Right lung (tissue), 5 donors: ENCODE results near the gene CTRL. TPM values are rescaled to one million over a fixed set of nuclear protein-coding genes. Genes with fewer than 3 reads are reported as not detected.

Source experiments
- DNase-seq, 2 donors: peaks; one replicate each; pipeline ENCODE4 v3.0.0-alpha.2; 2013
- polyA plus RNA-seq, 5 donors: library from polyadenylated mRNA; unstranded; fragments of 120-200 nt; gene quantifications; one replicate each; pipeline versions ENCODE4 v1.2.1 to v1.2.3, GENCODE V29; 2013; ENCODE audit warnings: inconsistent platforms in 1 of 5, low replicate concordance in 1 of 5; ENCODE audit not compliant: insufficient read length in 5 of 5, insufficient read depth in 1 of 5

Gene CTRL
- polyA plus RNA-seq, 5 donors = 2.9 to 7.5 (median 3.8) TPM

- peak; percentile 93 to 94 for DNase-seq
Observed at GRCh38 chr16:67892899-67893742, 38.5 kb downstream of the CTRL start, which contains the start of gene PSKH1. TSS of gene PSKH1 (plus strand) at chr16:67893254. CDS start at chr16:67908750, 15,496 bp downstream.

GRCh38 chr16:67892375-67892774 is 39.3 kb downstream of the CTRL start:
- DNase-seq = no peak

GRCh38 chr16:67888331-67888730 is 43.3 kb downstream of the CTRL start:
- no peak for DNase-seq

GRCh38 chr16:67886387-67886786 is 45.3 kb downstream of the CTRL start:
- DNase-seq = peak; percentile 46 to 63

GRCh38 chr16:67885976-67886375 is 45.7 kb downstream of the CTRL start:
- no peak for DNase-seq

DNA sequence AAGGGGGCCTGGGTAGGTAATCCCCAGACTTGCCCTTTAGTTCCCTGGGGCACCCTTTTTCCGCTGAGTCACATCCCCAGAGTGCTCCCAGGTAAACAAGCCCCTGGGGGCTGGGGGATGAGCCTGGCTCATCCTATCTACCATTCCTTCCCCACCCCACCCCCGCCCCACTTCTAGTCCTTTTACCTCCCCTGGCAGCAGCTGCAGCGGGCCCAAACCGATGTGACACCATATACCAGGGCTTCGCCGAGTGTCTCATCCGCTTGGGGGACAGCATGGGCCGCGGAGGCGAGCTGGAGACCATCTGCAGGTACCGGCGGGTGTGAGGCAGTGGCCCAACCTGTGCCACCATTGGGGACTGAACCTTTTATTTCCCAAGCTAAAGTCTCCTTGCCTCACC is 46.1 kb downstream of the CTRL start:
- DNase-seq = no peak

DNA sequence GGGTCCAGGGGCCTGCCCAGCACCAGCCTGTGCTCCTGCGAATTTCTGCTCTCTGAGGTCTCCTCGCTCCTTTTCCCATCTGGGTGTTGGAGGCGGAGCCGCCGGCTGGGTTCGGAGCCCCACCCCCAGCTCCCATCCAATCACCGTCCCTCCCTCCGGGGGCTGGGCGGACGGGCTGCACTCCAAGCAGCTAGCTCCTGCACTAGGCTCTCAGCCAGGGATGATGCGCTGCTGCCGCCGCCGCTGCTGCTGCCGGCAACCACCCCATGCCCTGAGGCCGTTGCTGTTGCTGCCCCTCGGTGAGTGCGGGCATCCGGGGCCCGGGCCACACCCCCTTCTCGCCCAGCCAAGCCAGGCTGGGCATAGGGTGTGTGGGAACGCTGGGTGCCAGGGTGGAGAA is 47.0 kb downstream of the CTRL start, which contains the start of gene NRN1L:
TSS of gene NRN1L (plus strand) at position 202 of the 400 bp plus-strand sequence. CDS start at position 221, 19 bp downstream.
- DNase-seq = peak; percentile 83

GRCh38 chr16:67883872-67884261 is 47.8 kb downstream of the CTRL start:
- DNase-seq = no peak

DNA sequence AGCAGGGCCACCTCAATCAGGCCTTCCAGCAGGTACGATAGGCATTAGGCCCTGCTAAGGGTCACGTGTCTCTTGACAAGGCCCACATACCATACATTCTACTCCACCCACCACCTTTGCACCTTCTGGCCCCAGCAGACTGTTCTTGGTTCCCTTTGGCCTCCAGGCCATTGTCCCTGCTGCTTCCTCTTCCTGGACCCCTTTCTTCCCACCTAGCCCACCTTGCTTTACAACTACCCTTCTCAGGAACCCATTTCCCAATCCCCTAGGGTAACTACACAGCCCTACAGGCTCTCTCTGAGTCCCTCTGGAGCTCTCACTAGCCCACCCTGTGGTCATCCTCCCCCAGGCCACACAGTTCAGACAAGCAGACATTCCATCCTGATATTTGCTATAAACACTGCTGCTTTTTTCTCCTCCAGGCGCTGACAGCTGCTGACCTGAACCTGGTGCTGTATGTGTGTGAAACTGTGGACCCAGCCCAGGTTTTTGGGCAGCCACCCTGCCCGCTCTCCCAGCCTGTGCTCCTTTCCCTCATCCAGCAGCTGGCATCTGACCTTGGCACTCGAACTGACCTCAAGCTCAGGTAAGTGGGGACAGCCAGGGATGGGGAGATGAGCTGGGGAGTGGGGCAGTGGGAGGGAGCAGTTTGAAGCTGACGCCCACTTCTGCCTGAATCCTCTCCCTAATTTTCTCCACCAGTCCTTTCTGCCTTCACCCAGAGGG is 48.4 kb downstream of the CTRL start:
- DNase-seq = no peak

DNA sequence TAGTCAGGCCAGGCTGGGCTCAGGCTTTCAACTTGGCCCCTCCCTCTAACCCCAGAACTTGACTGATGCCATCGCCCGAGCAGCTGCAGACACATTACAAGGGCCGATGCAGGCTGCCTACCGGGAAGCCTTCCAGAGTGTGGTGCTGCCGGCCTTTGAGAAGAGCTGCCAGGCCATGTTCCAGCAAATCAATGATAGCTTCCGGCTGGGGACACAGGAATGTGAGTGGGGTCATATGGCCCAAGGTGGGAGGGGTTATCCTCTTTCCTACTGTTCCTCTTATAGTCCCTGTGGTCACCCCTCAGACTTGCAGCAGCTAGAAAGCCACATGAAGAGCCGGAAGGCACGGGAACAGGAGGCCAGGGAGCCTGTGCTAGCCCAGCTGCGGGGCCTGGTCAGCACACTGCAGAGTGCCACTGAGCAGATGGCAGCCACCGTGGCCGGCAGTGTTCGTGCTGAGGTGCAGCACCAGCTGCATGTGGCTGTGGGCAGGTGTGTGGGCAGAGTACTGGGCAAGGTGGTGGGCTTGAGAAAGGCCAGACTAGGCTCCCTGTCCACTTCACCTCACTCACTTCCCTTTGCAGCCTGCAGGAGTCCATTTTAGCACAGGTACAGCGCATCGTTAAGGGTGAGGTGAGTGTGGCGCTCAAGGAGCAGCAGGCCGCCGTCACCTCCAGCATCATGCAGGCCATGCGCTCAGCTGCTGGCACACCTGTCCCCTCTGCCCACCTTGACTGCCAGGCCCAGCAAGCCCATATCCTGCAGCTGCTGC is 49.1 kb downstream of the CTRL start:
- DNase-seq = no peak

DNA sequence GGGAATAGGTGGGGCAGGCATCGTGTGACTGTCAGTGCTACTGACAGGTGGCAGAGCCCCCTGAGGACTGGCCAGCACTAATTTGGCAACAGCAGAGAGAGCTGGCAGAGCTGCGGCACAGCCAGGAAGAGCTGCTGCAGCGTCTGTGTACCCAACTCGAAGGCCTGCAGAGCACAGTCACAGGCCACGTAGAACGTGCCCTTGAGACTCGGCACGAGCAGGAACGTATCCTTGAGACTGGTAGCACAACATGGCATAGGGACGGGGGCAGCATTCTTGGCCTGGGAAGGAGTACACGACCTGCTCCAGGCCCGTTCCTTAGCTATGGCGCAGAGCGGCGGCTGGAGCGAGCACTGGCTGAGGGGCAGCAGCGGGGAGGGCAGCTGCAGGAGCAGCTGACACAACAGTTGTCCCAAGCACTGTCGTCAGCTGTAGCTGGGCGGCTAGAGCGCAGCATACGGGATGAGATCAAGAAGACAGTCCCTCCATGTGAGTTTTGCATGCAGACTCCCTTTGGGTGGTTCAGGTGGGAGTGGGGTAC is 50.0 kb downstream of the CTRL start:
- DNase-seq = no peak

DNA sequence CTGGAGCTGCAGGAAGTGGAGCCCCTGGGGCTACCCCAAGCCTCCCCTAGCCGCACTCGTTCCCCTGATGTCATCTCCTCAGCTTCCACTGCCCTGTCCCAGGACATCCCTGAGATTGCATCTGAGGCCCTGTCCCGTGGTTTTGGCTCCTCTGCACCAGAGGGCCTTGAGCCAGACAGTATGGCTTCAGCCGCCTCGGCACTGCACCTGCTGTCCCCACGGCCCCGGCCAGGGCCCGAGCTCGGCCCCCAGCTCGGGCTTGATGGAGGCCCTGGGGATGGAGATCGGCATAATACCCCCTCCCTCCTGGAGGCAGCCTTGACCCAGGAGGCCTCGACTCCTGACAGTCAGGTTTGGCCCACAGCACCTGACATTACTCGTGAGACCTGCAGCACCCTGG is 51.1 kb downstream of the CTRL start:
- no peak for DNase-seq

- no peak for DNase-seq
Observed at GRCh38 chr16:67879936-67880335, 51.7 kb downstream of the CTRL start.

Other genes starting within 250 kb of the CTRL start
- 10 to 100 TPM; 28.1 to 40.8 (median 36.1) TPM for gene GFOD2, start 212.5 kb downstream of the CTRL start, polyA plus RNA-seq
- gene RANBP10, start 125.3 kb downstream of the CTRL start, polyA plus RNA-seq = 10 to 100 TPM; 27.8 to 48.2 (median 36.8) TPM
- gene TSNAXIP1, start 125.0 kb downstream of the CTRL start, polyA plus RNA-seq = 1 to 10 TPM; 4.8 to 7.4 (median 6.6) TPM
- 10 to 100 TPM; 23.9 to 34.0 (median 28.5) TPM for gene THAP11, start 89.5 kb downstream of the CTRL start, polyA plus RNA-seq
- 100 to 1,000 TPM; 106 to 132 (median 111) TPM for gene NUTF2, start 84.9 kb downstream of the CTRL start, polyA plus RNA-seq
- 10 to 100 TPM; 46.6 to 63.5 (median 55.7) TPM for gene CENPT, start 84.2 kb downstream of the CTRL start, polyA plus RNA-seq
- 10 to 100 TPM; 57.8 to 86.4 (median 78.3) TPM for gene EDC4, start 58.8 kb downstream of the CTRL start, polyA plus RNA-seq
- gene NRN1L, start 47.0 kb downstream of the CTRL start, polyA plus RNA-seq = 1 to 10 TPM in 4 of 5 donors, under 1 TPM in 1; 0.60 to 3.5 (median 2.2) TPM
- gene PSKH1, start 38.6 kb downstream of the CTRL start, polyA plus RNA-seq = 10 to 100 TPM; 21.5 to 33.5 (median 25.7) TPM
- gene PSMB10, start 5.0 kb upstream of the CTRL start, polyA plus RNA-seq = 10 to 100 TPM; 20.6 to 39.0 (median 27.0) TPM
- gene LCAT, start 12.3 kb upstream of the CTRL start, polyA plus RNA-seq = 10 to 100 TPM; 19.7 to 31.4 (median 27.9) TPM
- gene SLC12A4, start 36.8 kb upstream of the CTRL start, polyA plus RNA-seq = 10 to 100 TPM; 36.1 to 53.9 (median 47.5) TPM
- gene DPEP3, start 48.6 kb upstream of the CTRL start, polyA plus RNA-seq = under 1 TPM in 1 of 5 donors, not detected in 4; 0.05 TPM
- 1 to 10 TPM; 1.9 to 3.0 (median 2.3) TPM for gene DPEP2, start 67.6 kb upstream of the CTRL start, polyA plus RNA-seq
- gene DPEP2NB, start 84.0 kb upstream of the CTRL start, polyA plus RNA-seq = not detected
- gene DDX28, start 91.4 kb upstream of the CTRL start, polyA plus RNA-seq = 1 to 10 TPM; 5.1 to 7.6 (median 6.8) TPM
- 10 to 100 TPM; 13.8 to 17.9 (median 14.4) TPM for gene DUS2, start 91.4 kb upstream of the CTRL start, polyA plus RNA-seq
- gene NFATC3, start 153.5 kb upstream of the CTRL start, polyA plus RNA-seq = 10 to 100 TPM; 29.8 to 42.9 (median 40.5) TPM